T47D (cell line): ENCODE data around the gene TRIM56.
"Not testable (repeated sequence)": the region's sequence is repeated elsewhere in the genome, so short reads cannot be mapped to it uniquely, and the experiment has no call there.

Experiments used
- DNase-seq, 2 experiments: peaks; one replicate each; pipeline versions ENCODE4 v3.0.0 to v3.0.0-alpha.2; 2011 to 2012; ENCODE audit warnings: low read depth in 1 of 2, low spot score in 1 of 2
- JUND ChIP-seq: IDR thresholded peaks from 2 replicates; pipeline ENCODE4 v1.6.1; 2012; ENCODE audit warnings: low read depth
- in situ Hi-C: cut with HindIII; loops from 2 replicates; pipeline ENCODE4 v1.10.0; 2016; ENCODE audit warnings: low sequenced_read_pairs, low pct_unique_long_range_greater_than_20kb

Gene TRIM56

GRCh38 chr7:101096957-101097347 lies 11.7 kb downstream of the TRIM56 start:
- no peak for DNase-seq
- in situ Hi-C loops = no loop called here
- no peak for TF ChIP-seq JUND

- DNase-seq = no peak
- in situ Hi-C loops = no loop called here
- TF ChIP-seq JUND = no peak
Measured at GRCh38 chr7:101097561-101097960, 12.3 kb downstream of the TRIM56 start.

GRCh38 chr7:101099969-101100781 lies 14.9 kb downstream of the TRIM56 start:
- in situ Hi-C loops = no loop called here
- TF ChIP-seq JUND = no peak
- peak; percentile 38 to 80 for DNase-seq

- no peak for DNase-seq
- TF ChIP-seq JUND = no peak
- in situ Hi-C loops = no loop called here
Measured at GRCh38 chr7:101100858-101101847, 15.9 kb downstream of the TRIM56 start.

- no peak for DNase-seq
- no peak for TF ChIP-seq JUND
- in situ Hi-C loops = no loop called here
Measured at GRCh38 chr7:101102026-101102425, 16.7 kb downstream of the TRIM56 start.

GRCh38 chr7:101103701-101104100 lies 18.4 kb downstream of the TRIM56 start:
- in situ Hi-C loops, DNase-seq: not testable (repeated sequence)

GRCh38 chr7:101104193-101104713 lies 19.0 kb downstream of the TRIM56 start:
- in situ Hi-C loops = no loop called here
- TF ChIP-seq JUND = no peak
- DNase-seq = no peak

- in situ Hi-C loops = no loop called here
- DNase-seq = no peak
- no peak for TF ChIP-seq JUND
Measured at GRCh38 chr7:101104799-101105198, 19.5 kb downstream of the TRIM56 start.

- in situ Hi-C loops, DNase-seq: not testable (repeated sequence)
Measured at GRCh38 chr7:101105248-101105647, 20.0 kb downstream of the TRIM56 start.

GRCh38 chr7:101106386-101106785 lies 21.1 kb downstream of the TRIM56 start:
- in situ Hi-C loops = no loop called here
- DNase-seq = no peak
- no peak for TF ChIP-seq JUND

- in situ Hi-C loops = no loop called here
- no peak for DNase-seq
- no peak for TF ChIP-seq JUND
Measured at GRCh38 chr7:101108330-101108857, 23.1 kb downstream of the TRIM56 start.

GRCh38 chr7:101108961-101109360 lies 23.7 kb downstream of the TRIM56 start:
- TF ChIP-seq JUND = no peak
- in situ Hi-C loops = no loop called here
- no peak for DNase-seq
